ENCODE data around the gene GTPBP4. TPM values are rescaled to one million over a fixed set of nuclear protein-coding genes. Genes with fewer than 3 reads are reported as not detected.
A peak's percentile ranks its signal among the peaks of the same experiment; 100 is the strongest.

GTPBP4 gene
- total and polyA plus RNA-seq, 2 of the 13 experiments (the other 11 are each of a cell fraction or from before 2014, with no cell fraction given) = 24.1 to 85.5 TPM

DNA sequence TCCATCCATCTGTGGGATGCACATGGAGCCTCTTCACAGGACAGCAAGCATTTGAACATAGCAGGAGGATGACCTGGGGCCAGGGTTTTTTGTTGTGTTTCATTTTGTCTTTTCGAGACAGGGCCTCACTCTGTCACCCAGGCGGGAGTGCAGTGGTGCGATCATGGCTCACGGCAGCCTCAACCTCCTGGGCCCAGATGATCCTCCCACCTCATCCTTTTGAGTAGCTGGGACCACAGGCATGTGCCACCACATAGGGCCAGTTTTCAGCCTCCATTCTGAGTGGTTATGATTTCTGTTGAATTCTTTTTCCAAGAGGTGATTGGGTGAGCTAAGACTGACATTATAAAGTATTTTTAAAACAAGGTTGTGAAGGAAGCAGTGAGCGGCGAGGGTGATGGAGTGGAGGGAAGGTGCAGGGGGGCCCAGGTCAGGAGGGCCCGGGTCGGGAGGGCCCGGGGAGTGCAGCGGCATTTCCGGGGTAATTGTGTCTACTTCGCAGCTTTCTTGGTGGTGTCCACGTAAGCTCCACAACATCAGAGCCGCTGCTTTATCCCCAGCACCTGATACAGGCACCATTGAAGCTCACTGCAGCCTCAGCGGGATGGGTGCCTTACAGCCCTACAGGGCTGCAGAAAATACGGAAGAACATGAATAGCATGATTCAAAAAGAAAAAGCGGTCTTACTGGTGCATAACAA, 44.8 kb upstream of the GTPBP4 start:
- no peaks in the 10 kb centered on the region for H3K36me3 ChIP-seq (replicated peaks in 1 of 2; ENCODE audit: control insufficient read depth in 1 of 2, insufficient read depth in 2 of 2, low read length in 2 of 2)
- H3K4me1 ChIP-seq (ENCODE audit: insufficient read depth, low read length) = peaks cover 26% of the 10 kb centered on the region
- H3K27me3 ChIP-seq (ENCODE audit: control insufficient read depth in 1 of 2, insufficient read depth in 2 of 2, low read length in 2 of 2) = peaks cover 2 to 25% of the 10 kb centered on the region in 2 experiments; a peak in 4 of 5 replicates
- H3K27ac ChIP-seq (ENCODE audit: extremely low read length, insufficient read depth, low read length) = no peak overlapping the region
- BruUV-seq (replicated peaks) = no TSS peak
- intact Hi-C loops (cut with micrococcal nuclease; ENCODE audit: unreplicated experiment) (no loop called here), in situ Hi-C loops (cut with HindIII; ENCODE audit: extremely low pct_ligation_motif_present, low pct_unique_long_range_greater_than_20kb) (no loop called here)
- WGBS (ENCODE audit: low lambda C conversion rate) = 45% methylated on average over 17 of the region's 17 CpGs
- H2AFZ ChIP-seq (ENCODE audit: low read length) = no peak overlapping the region
- ChIA-PET POLR2A (no interaction called here), CTCF (ENCODE audit: low intra/inter-chr PET ratio, low total read pairs) (no interaction called here)
- H4K20me1 ChIP-seq (ENCODE audit: insufficient read depth, low read length) = no peaks in the 10 kb centered on the region
- DNase-seq (ENCODE audit: low spot score) (no peak), ATAC-seq (peak; percentile 50), FAIRE-seq (no peak)
- H3K4me3 ChIP-seq (replicated peaks in 1 of 3; ENCODE audit: insufficient read depth in 1 of 3, low read depth in 2 of 3, low read length in 3 of 3) = no peak overlapping the region
- peak overlapping the region; percentile 16 for H3K4me2 ChIP-seq (ENCODE audit: low read depth, low read length)
- H3K79me2 ChIP-seq (ENCODE audit: insufficient read depth, low read length) = no peaks in the 10 kb centered on the region
- H3K9me3 ChIP-seq (ENCODE audit: low read length) = no peaks in the 10 kb centered on the region
- no peak overlapping the region for H3K9ac ChIP-seq (ENCODE audit: insufficient read depth, low read depth, low read length)
- TF ChIP-seq ZNF619 (CRISPR knock-in tag; IDR thresholded peaks at IDR 0.05) (no peak), RNF2 (conservative IDR thresholded peaks at IDR 0.05; ENCODE audit: low read depth) (no peak), ZBTB10 (CRISPR knock-in tag; IDR thresholded peaks at IDR 0.05; ENCODE audit: borderline replicate concordance) (no peak), AKAP8 (CRISPR knock-in tag; IDR thresholded peaks at IDR 0.05) (no peak)

Data from HepG2 (cell line).